ENCODE measurements around the gene IGSF9B.

IGSF9B gene

DNA sequence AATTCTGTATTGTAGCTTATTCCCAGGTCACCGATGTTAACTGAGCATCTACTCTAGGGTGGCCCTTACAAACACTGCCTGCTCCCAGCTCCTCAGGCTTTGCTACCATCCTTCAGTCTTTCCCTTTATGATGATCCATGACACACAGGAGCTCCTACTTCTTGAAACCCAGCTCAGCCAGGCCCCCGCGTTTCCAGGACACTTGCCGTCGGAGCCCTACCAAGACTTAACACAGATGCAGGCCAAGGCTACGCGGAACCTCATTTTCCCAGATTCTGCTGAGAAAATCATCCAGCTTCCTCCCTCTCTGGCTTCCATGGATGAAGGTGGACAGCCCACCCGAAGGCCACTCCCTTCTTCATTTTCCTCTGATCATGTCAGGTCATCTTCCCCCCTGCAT lies 18.6 kb downstream of the IGSF9B start:
- TF ChIP-seq TAF1 (IDR thresholded peaks at IDR 0.05; ENCODE audit: low read depth) (no peak), ZBTB7A (IDR thresholded peaks at IDR 0.05; ENCODE audit: low read depth) (no peak), NFIC (IDR thresholded peaks at IDR 0.05) (no peak), YY1 (IDR thresholded peaks at IDR 0.05; ENCODE audit: low read depth) (no peak), RAD21 (IDR thresholded peaks at IDR 0.05; ENCODE audit: low read depth) (no peak), FOXM1 (IDR thresholded peaks at IDR 0.05; ENCODE audit: borderline replicate concordance, low read depth) (no peak), CEBPB (IDR thresholded peaks at IDR 0.05) (no peak), TCF12 (IDR thresholded peaks at IDR 0.05; ENCODE audit: low read depth) (no peak), TEAD4 (IDR thresholded peaks at IDR 0.05) (no peak)
- TF ChIP-seq, protein P1, sequence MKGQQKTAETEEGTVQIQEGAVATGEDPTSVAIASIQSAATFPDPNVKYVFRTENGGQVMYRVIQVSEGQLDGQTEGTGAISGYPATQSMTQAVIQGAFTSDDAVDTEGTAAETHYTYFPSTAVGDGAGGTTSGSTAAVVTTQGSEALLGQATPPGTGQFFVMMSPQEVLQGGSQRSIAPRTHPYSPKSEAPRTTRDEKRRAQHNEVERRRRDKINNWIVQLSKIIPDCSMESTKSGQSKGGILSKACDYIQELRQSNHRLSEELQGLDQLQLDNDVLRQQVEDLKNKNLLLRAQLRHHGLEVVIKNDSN (IDR thresholded peaks at IDR 0.05), result no peak
- TF ChIP-seq, protein P2, sequence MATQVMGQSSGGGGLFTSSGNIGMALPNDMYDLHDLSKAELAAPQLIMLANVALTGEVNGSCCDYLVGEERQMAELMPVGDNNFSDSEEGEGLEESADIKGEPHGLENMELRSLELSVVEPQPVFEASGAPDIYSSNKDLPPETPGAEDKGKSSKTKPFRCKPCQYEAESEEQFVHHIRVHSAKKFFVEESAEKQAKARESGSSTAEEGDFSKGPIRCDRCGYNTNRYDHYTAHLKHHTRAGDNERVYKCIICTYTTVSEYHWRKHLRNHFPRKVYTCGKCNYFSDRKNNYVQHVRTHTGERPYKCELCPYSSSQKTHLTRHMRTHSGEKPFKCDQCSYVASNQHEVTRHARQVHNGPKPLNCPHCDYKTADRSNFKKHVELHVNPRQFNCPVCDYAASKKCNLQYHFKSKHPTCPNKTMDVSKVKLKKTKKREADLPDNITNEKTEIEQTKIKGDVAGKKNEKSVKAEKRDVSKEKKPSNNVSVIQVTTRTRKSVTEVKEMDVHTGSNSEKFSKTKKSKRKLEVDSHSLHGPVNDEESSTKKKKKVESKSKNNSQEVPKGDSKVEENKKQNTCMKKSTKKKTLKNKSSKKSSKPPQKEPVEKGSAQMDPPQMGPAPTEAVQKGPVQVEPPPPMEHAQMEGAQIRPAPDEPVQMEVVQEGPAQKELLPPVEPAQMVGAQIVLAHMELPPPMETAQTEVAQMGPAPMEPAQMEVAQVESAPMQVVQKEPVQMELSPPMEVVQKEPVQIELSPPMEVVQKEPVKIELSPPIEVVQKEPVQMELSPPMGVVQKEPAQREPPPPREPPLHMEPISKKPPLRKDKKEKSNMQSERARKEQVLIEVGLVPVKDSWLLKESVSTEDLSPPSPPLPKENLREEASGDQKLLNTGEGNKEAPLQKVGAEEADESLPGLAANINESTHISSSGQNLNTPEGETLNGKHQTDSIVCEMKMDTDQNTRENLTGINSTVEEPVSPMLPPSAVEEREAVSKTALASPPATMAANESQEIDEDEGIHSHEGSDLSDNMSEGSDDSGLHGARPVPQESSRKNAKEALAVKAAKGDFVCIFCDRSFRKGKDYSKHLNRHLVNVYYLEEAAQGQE (IDR thresholded peaks at IDR 0.05; ENCODE audit: low read depth), result no peak

DNA sequence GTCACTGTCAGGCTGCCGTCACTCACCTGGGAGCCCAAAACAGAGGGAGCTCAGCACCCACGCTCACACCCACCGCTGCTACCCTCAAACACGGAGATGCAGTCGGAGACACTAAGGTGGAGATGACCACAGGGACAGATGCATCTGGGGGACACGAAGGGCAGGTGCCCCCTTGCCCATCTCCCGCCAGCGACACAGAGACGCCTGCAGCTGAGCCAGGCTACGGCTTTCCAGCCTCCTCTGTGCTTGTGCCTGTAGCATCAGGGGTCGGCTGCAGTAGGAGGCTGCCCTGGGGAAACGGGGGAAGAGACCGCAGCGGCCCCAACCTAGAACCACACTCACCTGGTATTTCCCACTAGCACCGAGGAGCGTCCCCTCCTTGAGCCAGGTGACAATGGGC lies 19.3 kb downstream of the IGSF9B start:
- TF ChIP-seq EP300 (IDR thresholded peaks at IDR 0.05; ENCODE audit: borderline replicate concordance) (no peak), TAF1 (IDR thresholded peaks at IDR 0.05; ENCODE audit: low read depth) (no peak), NFIC (IDR thresholded peaks at IDR 0.05) (no peak), EGR1 (IDR thresholded peaks at IDR 0.05) (no peak), RAD21 (IDR thresholded peaks at IDR 0.05; ENCODE audit: low read depth) (no peak), TEAD4 (IDR thresholded peaks at IDR 0.05) (no peak), YY1 (IDR thresholded peaks at IDR 0.05; ENCODE audit: low read depth) (no peak), CREB1 (IDR thresholded peaks at IDR 0.05; ENCODE audit: low read depth) (no peak), CEBPB (IDR thresholded peaks at IDR 0.05) (no peak), TCF12 (IDR thresholded peaks at IDR 0.05; ENCODE audit: low read depth) (no peak)
- TF ChIP-seq, protein P3, sequence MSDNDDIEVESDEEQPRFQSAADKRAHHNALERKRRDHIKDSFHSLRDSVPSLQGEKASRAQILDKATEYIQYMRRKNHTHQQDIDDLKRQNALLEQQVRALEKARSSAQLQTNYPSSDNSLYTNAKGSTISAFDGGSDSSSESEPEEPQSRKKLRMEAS (IDR thresholded peaks at IDR 0.05), result no peak
- TF ChIP-seq, protein P1 (IDR thresholded peaks at IDR 0.05), result no peak
- TF ChIP-seq, protein P2 (IDR thresholded peaks at IDR 0.05; ENCODE audit: low read depth), result no peak

DNA sequence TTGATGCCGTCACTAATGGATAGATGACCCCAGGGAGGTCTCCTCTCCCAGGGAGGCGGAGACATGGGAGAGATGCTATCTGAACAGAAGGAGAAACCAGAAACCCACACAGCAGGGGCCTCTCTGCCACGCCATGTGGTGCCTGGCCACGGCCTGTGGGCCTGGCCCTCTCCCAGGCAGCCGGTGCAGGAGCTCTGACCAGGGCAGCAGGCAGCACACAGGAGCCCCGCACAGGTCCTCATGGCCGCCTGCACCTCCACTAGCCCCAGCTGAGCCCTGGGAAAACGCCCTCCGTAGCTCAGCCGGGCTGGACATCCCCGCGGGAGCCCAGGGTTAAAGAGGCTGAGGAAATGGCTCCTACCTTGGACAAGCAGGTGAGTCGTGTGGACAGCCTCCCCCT lies 19.8 kb downstream of the IGSF9B start:
- TF ChIP-seq EP300 (IDR thresholded peaks at IDR 0.05; ENCODE audit: borderline replicate concordance) (no peak), ZBTB7A (IDR thresholded peaks at IDR 0.05; ENCODE audit: low read depth) (no peak), CEBPB (IDR thresholded peaks at IDR 0.05) (no peak), CREB1 (IDR thresholded peaks at IDR 0.05; ENCODE audit: low read depth) (no peak)
- TF ChIP-seq, protein P2 (IDR thresholded peaks at IDR 0.05; ENCODE audit: low read depth), result no peak
- TF ChIP-seq, protein P3 (IDR thresholded peaks at IDR 0.05), result no peak

DNA sequence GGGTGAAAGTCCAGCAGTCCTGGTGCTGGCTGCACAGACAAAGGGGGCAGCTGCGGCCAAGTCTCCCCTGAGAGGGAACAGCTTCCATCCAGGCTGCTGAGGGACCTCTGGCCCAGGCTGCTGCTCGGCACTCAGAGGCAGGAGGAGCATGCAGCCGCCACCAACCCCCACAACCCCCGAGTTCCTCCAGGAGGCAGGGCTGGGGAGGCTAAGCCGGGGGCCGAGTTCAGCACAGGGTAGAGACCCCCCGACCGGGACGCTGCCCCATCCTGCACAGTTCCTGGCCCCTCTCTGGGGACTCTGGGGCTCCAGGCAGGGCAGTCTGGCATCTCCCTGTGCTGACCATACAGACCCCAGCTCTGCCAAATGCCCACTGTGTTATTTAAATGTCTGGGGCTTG lies 20.2 kb downstream of the IGSF9B start:
- no peak for TF ChIP-seq TCF12 (IDR thresholded peaks at IDR 0.05; ENCODE audit: low read depth)
- no peak for TF ChIP-seq EP300 (IDR thresholded peaks at IDR 0.05; ENCODE audit: borderline replicate concordance)
- no peak for TF ChIP-seq ZBTB7A (IDR thresholded peaks at IDR 0.05; ENCODE audit: low read depth)
- TF ChIP-seq TEAD4 (IDR thresholded peaks at IDR 0.05), result no peak
- TF ChIP-seq YY1 (IDR thresholded peaks at IDR 0.05; ENCODE audit: low read depth), result no peak
- no peak for TF ChIP-seq TAF1 (IDR thresholded peaks at IDR 0.05; ENCODE audit: low read depth)
- TF ChIP-seq, protein P3 (IDR thresholded peaks at IDR 0.05), result no peak
- TF ChIP-seq EGR1 (IDR thresholded peaks at IDR 0.05), result no peak
- no peak for TF ChIP-seq CREB1 (IDR thresholded peaks at IDR 0.05; ENCODE audit: low read depth)
- TF ChIP-seq, protein P1 (IDR thresholded peaks at IDR 0.05), result no peak
- TF ChIP-seq FOXM1 (IDR thresholded peaks at IDR 0.05; ENCODE audit: borderline replicate concordance, low read depth), result no peak
- no peak for TF ChIP-seq CEBPB (IDR thresholded peaks at IDR 0.05)
- TF ChIP-seq RAD21 (IDR thresholded peaks at IDR 0.05; ENCODE audit: low read depth), result no peak
- no peak for TF ChIP-seq NFIC (IDR thresholded peaks at IDR 0.05)
- TF ChIP-seq, protein P2 (IDR thresholded peaks at IDR 0.05; ENCODE audit: low read depth), result no peak

Data from Ishikawa (cell line).